Measurements from ENCODE around the gene SLC5A11.
"Not testable (repeated sequence)": the region's sequence is repeated elsewhere in the genome, so short reads cannot be mapped to it uniquely, and the experiment has no call there.

Gene SLC5A11, protein sequence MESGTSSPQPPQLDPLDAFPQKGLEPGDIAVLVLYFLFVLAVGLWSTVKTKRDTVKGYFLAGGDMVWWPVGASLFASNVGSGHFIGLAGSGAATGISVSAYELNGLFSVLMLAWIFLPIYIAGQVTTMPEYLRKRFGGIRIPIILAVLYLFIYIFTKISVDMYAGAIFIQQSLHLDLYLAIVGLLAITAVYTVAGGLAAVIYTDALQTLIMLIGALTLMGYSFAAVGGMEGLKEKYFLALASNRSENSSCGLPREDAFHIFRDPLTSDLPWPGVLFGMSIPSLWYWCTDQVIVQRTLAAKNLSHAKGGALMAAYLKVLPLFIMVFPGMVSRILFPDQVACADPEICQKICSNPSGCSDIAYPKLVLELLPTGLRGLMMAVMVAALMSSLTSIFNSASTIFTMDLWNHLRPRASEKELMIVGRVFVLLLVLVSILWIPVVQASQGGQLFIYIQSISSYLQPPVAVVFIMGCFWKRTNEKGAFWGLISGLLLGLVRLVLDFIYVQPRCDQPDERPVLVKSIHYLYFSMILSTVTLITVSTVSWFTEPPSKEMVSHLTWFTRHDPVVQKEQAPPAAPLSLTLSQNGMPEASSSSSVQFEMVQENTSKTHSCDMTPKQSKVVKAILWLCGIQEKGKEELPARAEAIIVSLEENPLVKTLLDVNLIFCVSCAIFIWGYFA

DNA sequence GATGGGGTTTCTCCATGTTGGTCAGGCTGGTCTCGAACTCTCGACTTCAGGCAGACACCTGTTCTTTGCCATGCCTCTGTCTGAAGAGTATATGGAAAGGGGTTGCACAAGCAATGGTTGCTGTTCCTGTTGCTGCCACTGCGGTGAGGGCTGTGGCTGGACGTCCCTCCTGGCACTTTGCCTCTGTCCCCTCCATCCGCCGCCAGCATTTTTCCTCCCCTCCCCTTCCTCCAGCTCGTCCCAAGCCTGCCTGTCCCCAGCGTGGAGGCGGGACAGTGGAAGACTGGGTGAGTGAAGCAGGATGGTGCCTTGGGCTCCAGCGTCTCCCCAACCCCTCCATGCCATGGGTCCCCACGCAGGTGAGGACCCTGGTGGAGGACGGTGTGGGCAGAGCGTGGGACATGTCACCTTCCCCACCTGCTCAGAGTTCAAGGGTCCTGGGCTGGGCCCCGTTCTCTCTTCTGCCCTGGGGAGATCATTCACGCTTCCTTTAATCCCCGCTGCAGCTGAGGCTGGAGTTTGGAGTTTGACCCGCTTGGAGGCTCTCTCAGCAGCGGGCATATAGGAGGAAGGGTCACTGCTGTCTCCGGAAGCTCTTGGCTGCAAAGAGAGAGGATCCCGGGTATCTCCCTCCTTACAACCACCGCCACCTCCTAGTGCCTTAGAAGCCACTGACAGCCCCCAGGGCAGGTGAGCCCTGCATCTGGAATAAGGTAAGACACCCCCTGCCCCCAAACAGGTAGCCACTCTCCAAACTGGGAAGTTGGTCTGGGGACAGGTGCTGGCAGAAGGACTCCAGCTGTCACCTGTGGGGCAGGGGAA is at the start of gene SLC5A11:
TSS of gene SLC5A11 (plus strand) at position 238 of the 822 bp plus-strand sequence. CDS start 12,681 bp downstream, outside the sequence.
- no peak for DNase-seq

DNA sequence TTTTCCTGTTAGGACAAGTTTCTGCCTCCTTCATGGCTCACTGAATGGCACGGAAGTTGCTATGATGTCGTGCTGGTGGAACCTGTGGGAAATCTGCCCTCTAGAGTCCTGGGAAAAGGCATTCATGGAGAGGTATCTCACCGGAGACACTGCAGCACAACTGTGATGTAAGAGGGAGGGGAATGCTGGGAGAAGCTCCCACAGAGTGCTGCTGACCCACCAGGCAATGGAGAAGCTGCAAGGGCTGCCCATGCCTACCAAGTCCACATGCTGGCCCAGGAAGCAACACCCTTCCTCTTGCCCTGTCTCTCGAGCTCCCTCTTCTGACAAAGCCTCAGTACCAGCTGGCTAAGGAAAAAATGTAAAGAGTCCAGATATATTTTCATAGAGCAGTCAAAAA is 45.2 kb upstream of the SLC5A11 start:
- DNase-seq = peak; percentile 17

DNA sequence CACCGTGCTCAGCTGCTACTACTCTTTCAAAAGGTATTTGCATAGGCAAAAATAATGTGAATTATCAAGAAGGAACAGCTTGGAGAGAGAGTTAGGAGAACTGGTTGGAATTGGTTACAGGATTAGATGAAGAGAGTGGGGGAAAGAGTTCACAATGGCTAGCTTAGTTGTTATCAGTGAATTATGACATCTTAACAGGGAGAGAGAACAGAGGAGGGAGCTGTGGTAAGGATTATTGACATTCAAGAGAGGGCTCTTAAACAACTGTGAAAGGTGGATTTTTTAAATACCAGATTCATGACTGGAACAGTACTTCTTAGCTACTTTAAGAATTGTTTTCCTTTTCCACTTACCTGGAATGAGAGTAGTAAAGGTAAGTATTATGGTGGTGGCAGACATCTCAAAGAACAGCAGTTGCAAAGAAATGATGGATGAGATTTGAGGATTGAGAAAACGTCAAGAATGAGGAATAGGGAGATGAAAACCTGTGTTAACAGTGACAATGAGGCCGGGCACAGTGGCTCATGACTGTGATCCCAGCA is 43.9 kb upstream of the SLC5A11 start:
- DNase-seq = no peak

DNA sequence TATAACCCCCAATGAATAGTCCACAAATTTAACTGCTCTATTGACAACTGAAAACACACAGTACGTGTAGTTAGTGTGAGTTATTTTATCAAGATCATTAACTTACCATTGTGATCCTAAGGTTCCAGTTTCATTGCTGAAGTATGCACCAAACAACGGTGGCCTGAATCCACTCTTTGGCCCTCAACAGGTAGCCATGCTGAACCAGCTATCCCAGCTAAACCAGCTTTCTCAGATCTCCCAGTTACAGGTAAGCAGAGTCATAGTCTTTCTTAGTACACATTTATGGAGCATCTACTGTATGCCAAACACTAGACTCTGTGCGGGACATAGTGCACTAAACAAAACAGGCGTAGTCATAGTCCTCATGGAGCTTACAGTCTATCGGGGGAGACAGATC is 40.3 kb upstream of the SLC5A11 start:
- no peak for DNase-seq

DNA sequence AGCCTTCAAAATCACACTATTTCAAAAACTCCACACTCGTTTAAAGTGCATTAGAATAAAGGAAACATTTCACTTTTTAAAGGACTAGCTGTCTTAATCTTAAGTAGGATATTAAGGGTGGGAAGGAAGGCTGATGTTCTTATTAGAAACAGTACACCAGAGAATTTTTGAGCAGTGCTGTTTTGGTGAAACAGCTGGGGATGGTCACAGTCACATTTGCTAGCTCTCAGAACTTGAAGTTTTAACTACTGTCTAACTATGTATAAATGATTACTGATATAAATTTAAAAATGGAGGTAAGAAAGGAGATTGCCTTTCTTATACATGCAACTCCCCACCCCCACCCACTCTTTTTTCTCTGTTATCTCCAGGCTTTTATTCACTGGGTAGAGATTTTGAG is 38.5 kb upstream of the SLC5A11 start:
- DNase-seq = no peak

DNA sequence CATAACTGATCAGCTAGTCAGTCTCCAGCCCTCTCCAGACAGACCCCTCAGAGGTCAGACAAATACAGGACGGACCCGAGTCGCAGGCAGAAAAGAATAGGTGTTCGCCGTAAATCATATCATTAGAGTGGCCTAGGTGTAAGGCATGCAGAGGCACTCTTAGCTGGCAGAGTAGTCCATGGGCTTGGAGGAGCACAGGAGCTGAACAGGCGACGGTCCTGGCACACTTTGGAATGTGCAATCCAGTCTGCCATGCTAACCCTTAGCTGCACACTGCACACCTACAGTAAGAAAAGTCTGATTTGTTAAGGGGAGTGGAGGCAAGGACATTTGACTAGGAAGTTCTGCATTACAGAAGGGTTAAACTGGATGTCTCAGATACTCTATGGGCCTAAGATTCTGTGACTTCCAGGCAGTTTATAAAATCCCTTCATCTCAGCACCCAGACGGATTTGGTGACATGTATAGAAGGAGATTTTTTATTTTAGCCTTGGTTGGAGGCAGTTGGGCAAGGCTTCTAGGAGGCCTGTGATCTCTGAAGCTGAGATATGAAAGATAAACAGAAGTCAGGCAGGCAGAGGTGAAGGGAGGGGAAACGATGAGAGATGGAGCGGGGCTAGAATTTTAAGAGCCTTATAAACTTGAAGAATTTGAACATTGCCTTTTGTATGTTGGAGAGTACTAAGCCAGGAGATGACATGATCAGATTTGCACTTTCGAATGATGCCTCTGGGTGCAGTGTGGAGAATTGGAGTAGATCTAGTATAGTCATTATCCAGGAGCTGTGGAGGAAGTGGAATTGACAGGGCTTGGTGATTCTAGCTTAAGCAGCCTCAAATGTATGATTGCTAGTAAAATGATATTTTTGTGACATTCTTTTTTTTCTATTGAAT is 34.6 kb upstream of the SLC5A11 start:
- DNase-seq = no peak

DNA sequence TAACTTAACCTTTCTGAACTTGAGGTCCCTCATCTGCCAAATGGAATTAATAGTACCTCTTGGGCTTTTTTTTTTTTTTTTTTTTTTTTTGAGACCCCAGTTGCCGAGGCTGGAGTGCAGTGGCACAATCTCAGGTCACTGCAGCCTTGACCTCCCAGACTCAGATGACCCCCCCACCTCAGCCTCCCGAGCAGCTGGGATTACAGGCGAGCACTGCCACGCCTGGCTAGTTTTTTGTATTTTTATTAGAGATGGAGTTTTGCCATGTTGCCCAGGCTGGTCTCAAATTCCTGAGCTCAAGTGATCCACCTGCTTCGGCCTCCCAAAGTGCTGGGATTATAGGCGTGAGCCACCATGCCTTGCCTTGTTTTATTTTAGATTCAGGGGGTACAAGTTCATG is 33.0 kb upstream of the SLC5A11 start:
- not testable (repeated sequence) for DNase-seq

DNA sequence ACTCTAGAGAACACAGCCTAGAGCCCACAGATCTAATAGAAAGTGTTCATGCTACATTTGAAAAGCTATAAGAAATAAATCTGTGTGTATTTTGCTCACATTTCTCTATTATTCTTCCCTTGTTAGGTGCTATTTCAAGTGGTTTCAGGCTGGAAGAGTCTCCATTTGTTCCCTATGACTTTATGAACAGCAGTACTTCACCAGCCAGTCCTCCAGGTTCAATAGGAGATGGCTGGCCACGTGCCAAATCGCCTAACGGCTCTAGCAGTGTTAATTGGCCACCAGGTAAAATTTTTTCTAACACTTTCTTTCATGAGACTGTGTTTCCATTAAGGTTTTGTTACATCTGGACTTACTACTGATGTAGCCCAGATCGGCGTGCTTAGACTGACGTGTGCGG is 30.7 kb upstream of the SLC5A11 start:
- DNase-seq = no peak

DNA sequence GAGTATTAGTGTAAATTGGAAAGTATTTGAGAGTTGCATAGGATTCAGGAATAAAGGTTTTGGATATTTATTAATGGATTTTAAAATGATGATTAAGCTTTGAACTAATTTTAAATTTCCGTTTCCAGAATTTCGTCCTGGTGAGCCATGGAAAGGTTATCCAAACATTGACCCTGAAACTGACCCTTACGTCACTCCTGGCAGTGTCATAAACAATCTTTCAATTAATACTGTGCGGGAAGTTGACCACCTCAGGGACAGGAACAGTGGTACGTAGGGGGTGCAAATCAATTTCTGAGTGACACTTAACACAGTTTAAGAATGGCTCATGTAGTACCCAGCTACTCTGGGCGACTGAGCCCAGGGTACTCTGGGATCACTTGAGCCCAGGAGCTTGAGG is 29.1 kb upstream of the SLC5A11 start:
- no peak for DNase-seq

DNA sequence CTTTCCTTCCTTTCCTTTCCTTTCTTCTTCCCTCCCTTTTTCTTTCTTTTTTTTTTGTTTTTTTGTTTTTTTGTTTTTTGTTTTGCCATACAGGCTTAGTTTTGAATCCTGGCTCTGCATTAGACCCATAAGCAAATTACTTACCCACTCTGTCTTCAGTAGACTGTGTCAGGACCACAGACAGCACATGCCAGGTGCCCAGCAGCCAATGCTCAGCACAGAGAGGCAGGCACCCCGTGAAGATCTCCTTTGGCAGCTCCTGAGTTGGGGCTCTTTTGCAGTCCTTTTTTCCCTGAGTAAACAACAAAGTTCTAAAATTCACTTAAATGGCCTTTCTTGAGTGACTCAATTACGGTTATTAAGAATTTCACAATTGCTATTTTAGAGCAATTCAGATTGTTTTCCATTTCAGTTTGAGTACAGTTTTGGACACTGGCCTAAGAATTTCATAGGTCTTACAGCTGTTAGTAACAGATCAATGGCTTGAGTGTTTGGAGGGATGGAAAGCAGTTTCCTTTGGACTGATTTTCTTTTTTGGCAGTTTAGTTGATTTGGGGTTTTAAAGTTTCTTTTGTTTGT is 26.2 kb upstream of the SLC5A11 start:
- no peak for DNase-seq

DNA sequence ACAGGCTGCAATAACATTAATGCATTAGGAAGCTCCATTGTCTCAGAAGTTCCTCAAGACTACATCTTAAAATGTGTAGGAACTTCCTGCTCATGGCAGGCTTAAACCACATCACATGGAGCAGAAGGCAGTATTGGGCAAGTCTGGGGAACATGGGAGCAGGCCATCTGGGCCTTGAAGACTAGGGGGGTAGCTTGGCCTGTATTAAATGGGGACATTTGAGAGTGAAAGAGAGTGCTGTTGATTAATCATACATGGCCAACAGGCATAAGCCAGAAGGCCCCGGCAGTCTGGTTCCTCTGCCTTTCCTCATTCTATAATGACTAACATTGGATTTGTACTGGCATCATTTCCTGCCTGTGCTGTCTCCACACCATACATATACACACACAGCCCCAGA is 25.2 kb upstream of the SLC5A11 start:
- DNase-seq = peak; percentile 16

DNA sequence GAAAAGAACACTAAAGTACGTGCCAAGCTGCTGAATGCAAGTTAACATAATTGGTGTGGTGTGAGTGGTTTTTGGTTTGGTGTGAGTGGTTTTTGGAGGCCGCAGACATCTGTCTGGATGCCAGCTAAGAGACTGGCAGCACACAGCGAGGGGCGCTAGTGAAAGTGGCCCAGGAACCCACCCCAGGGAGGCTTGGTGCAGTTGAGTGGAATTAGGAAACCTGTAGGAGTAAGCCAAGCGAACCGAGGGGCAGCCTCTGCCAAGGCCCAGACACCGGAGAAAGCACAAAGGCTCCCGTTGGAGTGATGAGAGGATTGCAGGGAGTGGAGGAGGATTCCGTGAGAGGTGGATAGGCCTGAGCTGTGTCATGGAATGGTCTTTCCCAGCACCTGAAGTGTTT is 24.6 kb upstream of the SLC5A11 start:
- DNase-seq = no peak

DNA sequence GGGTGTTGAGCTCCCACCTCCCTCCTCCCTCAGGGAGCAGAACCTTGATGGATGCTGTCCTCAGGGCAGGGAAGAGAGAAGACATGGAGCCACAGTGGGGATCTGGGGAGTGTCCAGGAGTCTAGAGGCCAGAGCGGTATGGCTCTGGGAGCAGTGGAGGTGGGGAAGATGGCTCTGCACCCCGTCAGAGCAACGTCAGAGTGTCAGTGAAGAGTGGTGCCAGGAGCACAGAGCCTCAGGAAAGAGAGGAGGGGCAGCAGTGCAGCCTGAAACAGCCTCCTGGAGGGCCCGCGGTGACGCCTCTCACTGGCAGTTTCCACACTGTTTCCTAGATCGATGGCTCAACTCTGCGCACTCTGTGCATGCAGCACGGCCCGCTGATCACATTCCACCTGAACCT is 23.2 kb upstream of the SLC5A11 start:
- no peak for DNase-seq

DNA sequence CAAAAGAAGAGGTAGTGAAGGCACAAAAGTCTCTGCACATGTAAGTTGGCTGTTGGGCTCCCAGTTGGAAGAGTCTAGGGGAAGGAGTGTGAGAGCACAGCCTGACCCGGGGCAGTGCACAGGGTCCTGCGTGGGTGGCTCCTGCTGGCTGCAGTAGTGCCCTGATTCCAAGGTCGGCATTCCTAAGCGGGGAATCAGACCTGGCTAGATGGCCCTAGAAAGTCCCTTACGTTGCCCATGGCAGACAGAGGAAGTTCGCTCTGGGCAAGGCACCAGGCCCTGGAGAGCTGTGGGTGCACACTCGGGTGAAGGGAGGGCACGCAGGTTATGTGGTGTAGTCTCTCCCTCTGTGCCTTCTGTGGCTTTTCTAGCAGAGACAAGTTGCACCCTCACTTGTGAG is 22.8 kb upstream of the SLC5A11 start:
- no peak for DNase-seq

DNA sequence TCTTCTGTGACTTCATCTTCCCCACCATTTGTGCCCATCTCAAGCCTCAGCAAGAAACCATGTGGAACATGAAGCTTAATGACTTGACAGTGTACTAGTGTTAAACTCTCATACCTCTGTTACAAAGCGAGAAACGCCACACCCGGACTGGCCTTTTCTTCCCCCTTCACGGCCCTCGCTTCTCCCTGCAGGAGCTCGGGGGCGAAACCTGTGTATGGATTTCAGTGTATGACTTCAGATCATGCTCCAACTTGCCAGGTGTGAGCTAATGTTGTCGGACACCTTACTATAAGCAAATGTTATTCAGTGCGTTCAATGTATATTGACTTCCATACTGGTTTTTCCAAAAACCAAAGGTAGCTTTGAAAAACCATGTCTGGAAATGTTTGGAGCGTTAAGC is 20.1 kb upstream of the SLC5A11 start:
- no peak for DNase-seq

DNA sequence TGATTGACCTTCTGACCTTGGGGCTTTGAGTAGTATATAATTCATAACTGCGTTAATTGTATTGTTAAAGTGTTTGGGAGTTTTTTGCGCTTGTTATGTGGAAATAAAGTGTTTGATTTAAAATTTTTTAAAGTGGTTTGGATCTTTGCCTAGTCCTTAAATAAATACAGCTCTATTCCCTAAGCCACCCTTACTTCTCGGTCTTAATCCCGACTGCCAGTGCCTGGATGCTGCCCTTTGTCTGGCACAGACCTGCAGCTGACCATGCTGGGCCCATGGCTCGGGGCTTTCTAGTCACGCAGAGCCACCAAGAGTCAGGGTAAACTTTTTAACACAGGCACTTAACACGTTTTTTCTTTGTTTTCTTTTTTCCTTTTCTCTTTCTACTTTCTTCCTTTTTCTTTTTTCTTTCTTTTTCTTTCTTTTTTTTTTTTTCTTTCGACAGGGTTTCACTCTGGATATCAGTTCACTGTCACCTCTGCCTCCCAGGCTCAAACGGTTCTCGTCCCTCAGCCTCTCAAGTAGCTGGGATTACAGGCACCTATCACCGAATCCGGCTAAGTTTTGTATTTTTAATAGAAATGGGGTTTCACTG is 19.6 kb upstream of the SLC5A11 start:
- no peak for DNase-seq

DNA sequence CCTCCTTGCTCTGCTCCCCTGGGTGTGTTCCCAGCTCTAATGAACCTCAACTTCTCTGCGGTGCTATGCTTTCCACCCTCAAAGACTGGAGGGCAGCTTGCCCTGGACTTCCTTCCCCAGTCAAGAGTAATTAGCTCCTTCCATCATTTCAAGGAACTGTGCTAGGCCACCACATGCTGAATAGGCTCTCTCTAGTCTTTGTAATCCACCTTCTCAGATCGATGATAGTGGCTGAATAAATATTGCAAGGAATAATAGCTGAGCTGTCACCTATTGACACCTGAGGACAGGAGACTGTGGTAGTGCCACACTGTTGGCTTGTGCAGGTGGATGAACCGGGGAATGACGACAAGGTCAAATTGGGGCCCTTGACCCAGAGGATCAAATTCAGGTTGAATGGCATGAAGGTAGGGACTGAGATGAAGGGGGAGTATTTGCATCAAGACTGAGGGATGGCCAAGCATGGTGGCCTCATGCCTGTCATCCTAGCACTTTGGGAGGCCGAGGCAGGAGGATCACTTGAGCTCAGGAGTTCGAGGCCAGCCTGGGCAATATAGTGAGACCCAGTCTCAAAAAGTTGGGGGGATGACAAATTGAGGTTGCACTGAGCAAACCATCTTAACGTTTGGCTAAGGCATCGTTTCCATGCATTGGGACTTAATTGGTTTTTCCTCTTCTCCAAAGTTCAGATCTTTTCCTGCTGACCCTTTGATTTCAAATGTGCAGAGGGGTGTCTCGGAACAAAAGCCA is 18.8 kb upstream of the SLC5A11 start:
- no peak for DNase-seq

DNA sequence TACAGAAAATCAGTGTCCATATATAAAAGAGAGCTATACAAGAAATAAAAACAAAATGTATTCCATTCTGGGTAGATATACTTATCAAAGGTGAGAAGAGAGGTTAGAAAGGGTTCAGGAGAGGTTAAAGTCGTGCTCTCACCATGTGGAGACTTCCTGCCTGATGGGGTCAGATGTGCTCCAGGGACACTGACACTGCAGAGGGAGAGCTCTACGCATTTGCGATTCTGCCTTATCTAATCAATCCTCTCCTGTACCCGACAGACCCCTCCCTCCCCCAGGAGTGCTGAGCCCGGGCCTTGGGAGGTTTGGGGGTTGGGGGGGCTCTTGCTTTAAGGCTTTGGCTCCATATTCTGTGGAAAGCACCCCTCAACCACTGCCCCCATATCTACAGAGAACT is 16.6 kb upstream of the SLC5A11 start:
- peak; percentile 35 for DNase-seq

DNA sequence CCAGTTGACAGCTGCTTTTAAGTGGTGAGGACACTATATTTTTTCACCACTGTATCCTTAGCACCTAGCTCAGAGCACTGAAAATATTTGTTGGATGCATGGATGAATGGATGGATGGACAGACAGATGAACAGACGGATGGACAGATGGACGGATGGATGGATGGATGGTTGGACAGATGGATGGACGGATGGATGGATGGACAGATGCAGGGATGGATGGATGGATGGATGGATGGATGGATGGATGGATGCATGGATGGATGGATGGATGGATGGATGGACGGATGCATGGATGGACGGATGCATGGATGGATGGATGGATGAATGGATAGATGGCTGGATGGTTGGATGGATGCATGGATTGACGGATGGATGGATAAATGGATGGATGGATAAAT is 12.4 kb upstream of the SLC5A11 start:
- DNase-seq = no peak

DNA sequence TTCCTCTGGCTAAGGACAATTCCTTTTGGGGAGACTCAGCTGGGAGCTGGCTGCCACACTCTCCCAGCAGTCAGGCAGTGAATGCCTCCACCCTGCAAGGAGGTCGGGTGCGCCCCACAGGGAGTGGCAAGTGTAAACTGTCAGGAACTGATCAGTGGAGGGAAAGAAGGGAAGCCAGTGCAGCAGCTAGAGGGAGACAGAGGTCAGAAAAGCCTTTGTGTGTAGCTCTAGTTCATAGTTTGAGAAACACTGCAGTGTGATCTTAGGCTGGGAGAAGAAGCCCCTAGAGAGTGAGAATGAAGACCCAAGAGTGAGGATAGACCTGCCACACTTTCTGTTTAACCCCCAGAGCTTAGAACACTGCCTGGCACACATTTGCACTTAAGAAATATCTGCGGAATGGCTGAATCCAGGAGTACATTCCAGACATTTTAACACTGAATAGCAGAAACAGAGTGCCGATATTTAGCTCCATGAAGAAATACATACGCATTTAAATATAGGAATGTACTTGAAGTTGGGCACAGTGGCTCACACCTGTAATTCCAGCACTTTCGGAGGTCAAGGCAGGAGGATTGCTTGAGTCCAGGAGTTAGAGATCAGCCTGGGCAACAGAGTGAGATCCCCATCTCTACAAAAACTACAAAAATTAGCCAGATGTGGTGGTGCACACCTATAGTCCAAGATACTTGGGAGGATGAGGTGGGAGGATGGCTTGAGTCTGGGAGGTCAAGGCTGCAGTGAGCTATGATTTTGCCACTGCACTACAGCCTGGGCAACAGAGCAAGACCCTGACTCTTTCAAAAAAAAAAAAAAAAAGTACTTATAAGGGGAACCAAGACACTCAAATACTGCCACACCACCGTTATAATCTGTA is 11.1 kb upstream of the SLC5A11 start:
- peak; percentile 83 for DNase-seq

Data from NCI-H82 (cell line).